ENCODE measurements around the gene TAL1.

Gene TAL1

DNA sequence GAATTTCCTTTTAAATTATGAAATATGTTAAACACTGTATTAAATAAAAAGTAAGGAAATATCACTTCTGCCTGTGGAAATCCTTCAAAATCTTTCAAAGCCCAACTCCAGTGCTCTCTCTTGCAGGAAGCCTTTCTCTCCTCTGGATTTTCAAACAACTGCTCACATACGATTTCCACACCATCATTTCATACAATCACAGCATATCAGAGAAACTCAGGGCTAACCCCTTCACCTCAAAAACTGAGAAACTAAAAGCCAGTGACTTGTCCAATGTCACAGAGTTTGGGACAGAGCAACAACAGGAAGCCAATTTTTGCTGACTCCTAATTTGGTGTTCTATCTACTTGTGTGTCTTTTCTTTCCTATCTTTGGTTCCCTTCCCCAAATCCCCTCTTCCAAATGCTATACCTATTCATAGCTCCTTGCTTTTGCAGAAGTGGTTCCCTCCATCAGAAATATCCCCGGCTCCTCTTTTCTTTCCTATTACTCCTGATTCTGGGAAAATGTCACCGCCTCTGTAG is 12.4 kb upstream of the TAL1 start:
- FAIRE-seq: no peak
- no peak for DNase-seq (ENCODE audit: insufficient read length, low spot score)
- no peak for TF ChIP-seq PAX5 (IDR thresholded peaks at IDR 0.05; ENCODE audit: insufficient read depth, low read length, severe bottlenecking)
- TF ChIP-seq TAF1 (IDR thresholded peaks at IDR 0.05; ENCODE audit: low read depth, low read length): no peak
- TF ChIP-seq SPI1 (IDR thresholded peaks at IDR 0.05; ENCODE audit: low read depth, low read length): no peak
- TF ChIP-seq POLR2AphosphoS5 (IDR thresholded peaks at IDR 0.05; ENCODE audit: low read depth, low read length): no peak
- TF ChIP-seq POU2F2 (IDR thresholded peaks at IDR 0.05; ENCODE audit: low read depth, low read length): no peak
- no peak for TF ChIP-seq POLR2A (IDR thresholded peaks at IDR 0.05; ENCODE audit: low read depth, low read length)

DNA sequence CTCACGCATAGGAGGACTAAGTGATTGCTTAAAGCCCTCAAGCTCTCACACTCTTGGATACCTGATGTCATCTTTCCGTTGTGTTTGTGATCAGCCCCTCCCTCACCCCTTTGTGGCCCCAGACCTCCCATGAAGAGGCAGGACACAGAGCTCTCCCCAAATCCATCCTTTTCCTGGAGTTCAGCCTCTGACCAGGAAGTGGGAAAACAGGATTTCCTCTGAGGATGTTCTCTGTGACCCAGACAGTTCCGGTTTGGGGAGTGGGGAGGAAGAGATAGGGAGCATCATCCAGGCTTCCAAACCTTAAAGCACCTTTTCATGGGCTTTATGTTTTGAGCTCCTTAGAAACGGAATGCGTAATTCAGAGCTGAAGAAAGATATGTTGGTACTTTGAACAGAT is 11.9 kb upstream of the TAL1 start:
- no peak for FAIRE-seq
- no peak for DNase-seq (ENCODE audit: insufficient read length, low spot score)
- TF ChIP-seq POU2F2 (IDR thresholded peaks at IDR 0.05; ENCODE audit: low read depth, low read length) (no peak), SPI1 (IDR thresholded peaks at IDR 0.05; ENCODE audit: low read depth, low read length) (no peak), PAX5 (IDR thresholded peaks at IDR 0.05; ENCODE audit: insufficient read depth, low read length, severe bottlenecking) (no peak), POLR2AphosphoS5 (IDR thresholded peaks at IDR 0.05; ENCODE audit: low read depth, low read length) (no peak), POLR2A (IDR thresholded peaks at IDR 0.05; ENCODE audit: low read depth, low read length) (no peak), TAF1 (IDR thresholded peaks at IDR 0.05; ENCODE audit: low read depth, low read length) (no peak)

DNA sequence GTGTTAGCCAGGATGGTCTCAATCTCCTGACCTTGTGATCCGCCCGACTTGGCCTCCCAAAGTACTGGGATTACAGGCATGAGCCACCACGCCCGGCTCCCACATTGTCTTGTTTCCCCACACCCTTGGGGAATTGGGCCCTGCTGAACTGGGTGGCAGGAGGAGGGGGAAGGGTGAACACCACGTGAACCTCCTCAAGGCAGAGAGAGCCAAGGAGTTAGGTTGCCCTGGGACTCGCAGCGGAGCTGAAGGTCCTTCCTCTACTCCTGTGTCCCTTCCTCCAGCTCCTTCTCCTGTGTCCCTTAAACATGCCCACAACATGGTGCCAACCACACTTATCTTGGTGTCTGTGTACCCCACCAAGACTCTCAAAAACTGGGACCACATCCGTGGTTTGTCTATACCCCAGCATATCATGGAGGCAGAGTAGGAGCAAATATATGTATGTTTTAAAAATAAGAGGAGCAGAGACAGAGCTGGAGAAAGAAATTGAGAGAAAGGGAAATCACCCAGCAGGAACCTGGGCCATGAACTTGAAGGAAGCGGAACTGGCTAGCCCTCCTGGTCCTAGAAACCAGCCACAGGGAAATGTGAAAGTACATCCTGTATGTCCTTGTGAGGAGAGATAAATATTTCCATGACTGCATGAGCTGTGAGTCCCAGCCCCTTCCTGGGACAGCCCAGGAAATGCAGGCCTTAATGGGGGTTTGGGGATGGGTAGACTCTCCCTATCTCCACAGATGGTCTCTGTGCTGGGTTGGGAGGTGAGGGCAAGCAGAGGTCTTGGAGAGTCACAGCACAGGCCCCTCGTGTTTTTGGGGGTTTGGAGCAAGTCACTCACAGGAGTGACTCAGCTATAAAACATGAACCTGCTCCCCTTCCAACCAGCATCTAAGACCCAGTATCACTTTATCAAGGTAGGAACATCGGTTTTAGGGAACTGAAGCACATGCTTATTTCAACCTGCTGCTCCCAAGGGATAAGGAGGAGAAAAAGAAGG is 9.4 kb upstream of the TAL1 start:
- no peak for TF ChIP-seq SPI1 (IDR thresholded peaks at IDR 0.05; ENCODE audit: low read depth, low read length)
- TF ChIP-seq POU2F2 (IDR thresholded peaks at IDR 0.05; ENCODE audit: low read depth, low read length): no peak
- no peak for TF ChIP-seq TAF1 (IDR thresholded peaks at IDR 0.05; ENCODE audit: low read depth, low read length)
- no peak for TF ChIP-seq POLR2A (IDR thresholded peaks at IDR 0.05; ENCODE audit: low read depth, low read length)
- no peak for TF ChIP-seq POLR2AphosphoS5 (IDR thresholded peaks at IDR 0.05; ENCODE audit: low read depth, low read length)
- DNase-seq (ENCODE audit: insufficient read length, low spot score): no peak
- FAIRE-seq: no peak

DNA sequence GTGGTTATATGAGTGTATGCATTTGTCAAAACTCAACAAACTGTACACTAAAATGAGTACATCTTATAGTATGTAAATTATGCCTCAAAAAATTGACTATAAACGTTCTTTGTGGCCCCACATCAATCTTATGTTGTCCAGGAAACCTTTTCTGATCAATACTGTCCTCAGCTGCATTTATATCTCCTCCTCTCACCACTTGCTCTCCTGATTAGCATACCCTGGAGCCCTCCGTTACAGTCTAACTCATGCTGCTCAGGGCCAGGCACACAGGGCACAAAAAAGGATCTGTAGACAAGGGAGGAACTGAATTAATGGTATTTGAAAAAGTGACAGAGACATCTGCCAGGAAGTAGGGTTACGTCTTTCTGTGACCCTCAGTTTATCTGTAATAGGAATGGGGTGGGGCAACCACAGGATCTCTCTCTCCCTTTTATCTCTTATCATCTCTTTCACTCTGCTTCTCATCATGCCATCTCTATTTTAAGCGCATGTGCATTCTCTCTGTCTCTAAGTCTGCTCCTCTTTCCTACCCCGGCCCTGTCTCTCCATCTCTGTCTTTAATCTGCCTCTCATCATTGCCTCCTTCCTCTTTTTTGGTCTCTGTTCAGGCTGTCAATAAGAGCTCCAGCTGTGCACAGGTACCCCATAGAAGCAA is 7.0 kb upstream of the TAL1 start:
- DNase-seq (ENCODE audit: insufficient read length, low spot score): no peak
- FAIRE-seq: no peak
- TF ChIP-seq POU2F2 (IDR thresholded peaks at IDR 0.05; ENCODE audit: low read depth, low read length) (no peak), SPI1 (IDR thresholded peaks at IDR 0.05; ENCODE audit: low read depth, low read length) (no peak), PAX5 (IDR thresholded peaks at IDR 0.05; ENCODE audit: insufficient read depth, low read length, severe bottlenecking) (no peak), TAF1 (IDR thresholded peaks at IDR 0.05; ENCODE audit: low read depth, low read length) (no peak), POLR2A (IDR thresholded peaks at IDR 0.05; ENCODE audit: low read depth, low read length) (no peak)

DNA sequence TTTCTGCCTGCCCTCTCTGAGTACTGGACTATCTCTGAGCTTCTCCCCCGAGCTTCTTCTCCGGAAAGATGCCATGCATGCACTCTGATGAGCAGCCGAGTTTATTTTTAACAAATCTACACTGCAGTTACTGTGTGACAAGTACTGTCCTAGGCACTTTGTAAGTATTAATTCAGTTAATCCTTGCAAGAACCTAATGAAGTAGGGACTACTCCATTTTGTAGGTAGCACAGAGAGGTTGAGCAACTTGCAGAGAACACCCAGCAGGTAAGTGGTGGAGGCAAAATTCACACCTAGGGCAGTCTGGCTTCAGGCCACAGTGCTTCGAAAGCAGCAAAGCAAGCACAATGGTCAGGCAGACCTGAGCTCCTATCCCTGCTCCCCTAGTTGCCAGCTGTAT is 3.8 kb upstream of the TAL1 start:
- DNase-seq (ENCODE audit: insufficient read length, low spot score): no peak
- TF ChIP-seq POLR2A (IDR thresholded peaks at IDR 0.05; ENCODE audit: low read depth, low read length) (no peak), POU2F2 (IDR thresholded peaks at IDR 0.05; ENCODE audit: low read depth, low read length) (no peak), POLR2AphosphoS5 (IDR thresholded peaks at IDR 0.05; ENCODE audit: low read depth, low read length) (no peak), TAF1 (IDR thresholded peaks at IDR 0.05; ENCODE audit: low read depth, low read length) (no peak), PAX5 (IDR thresholded peaks at IDR 0.05; ENCODE audit: insufficient read depth, low read length, severe bottlenecking) (no peak), SPI1 (IDR thresholded peaks at IDR 0.05; ENCODE audit: low read depth, low read length) (no peak)
- no peak for FAIRE-seq

DNA sequence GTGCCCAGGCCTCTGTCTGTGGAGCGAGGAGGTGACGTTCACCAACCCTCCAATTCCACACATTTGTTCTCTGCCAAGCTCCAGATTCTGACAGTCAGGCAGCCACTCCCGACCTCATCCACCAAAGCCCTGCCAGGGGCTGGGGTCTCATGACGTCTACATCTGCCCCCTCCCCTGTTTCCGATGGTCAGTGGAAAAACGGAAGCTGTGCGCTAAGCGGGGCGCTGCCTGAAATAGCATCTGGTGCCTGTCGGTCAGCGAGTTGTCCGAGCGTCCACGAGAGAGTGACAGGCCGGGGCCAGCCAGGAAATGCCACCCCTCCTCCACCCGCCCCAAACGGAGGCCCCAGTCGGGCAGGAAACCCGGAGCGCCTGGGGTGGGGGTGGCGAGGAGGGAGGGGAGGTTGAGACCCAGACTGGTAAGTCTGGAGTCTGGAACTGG is 3.2 kb upstream of the TAL1 start:
- FAIRE-seq: no peak

DNA sequence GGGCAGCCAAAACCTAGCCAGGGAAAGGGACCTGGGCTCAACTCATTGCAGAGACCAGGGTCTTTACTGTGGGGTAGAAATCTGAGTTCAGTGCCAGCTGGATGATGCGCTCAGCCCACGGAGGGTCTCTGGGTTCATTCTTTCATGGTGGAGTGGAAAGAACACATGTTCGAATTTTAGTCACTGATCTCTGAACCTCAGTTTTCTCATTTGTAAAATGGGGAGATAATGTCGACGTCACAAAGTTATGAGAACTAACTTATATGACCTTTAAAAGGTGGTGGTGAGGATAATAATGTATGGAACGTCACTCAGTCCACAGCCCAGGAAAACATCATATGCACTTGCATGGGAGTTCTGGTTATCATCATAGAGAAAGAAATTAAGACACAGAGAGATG is 1.2 kb upstream of the TAL1 start:
- TF ChIP-seq POLR2AphosphoS5 (IDR thresholded peaks at IDR 0.05; ENCODE audit: low read depth, low read length) (no peak), TAF1 (IDR thresholded peaks at IDR 0.05; ENCODE audit: low read depth, low read length) (no peak), SPI1 (IDR thresholded peaks at IDR 0.05; ENCODE audit: low read depth, low read length) (no peak), POLR2A (IDR thresholded peaks at IDR 0.05; ENCODE audit: low read depth, low read length) (no peak), POU2F2 (IDR thresholded peaks at IDR 0.05; ENCODE audit: low read depth, low read length) (no peak)
- DNase-seq (ENCODE audit: insufficient read length, low spot score): no peak
- FAIRE-seq: no peak

More for the DNA sequence above, 3.2 kb upstream of the TAL1 start:
- TF ChIP-seq TAF1 (IDR thresholded peaks at IDR 0.05; ENCODE audit: low read depth, low read length) (no peak), PAX5 (IDR thresholded peaks at IDR 0.05; ENCODE audit: insufficient read depth, low read length, severe bottlenecking) (no peak), POLR2A (IDR thresholded peaks at IDR 0.05; ENCODE audit: low read depth, low read length) (no peak), SPI1 (IDR thresholded peaks at IDR 0.05; ENCODE audit: low read depth, low read length) (no peak), POLR2AphosphoS5 (IDR thresholded peaks at IDR 0.05; ENCODE audit: low read depth, low read length) (no peak), POU2F2 (IDR thresholded peaks at IDR 0.05; ENCODE audit: low read depth, low read length) (no peak)
- DNase-seq (ENCODE audit: insufficient read length, low spot score): no peak

DNA sequence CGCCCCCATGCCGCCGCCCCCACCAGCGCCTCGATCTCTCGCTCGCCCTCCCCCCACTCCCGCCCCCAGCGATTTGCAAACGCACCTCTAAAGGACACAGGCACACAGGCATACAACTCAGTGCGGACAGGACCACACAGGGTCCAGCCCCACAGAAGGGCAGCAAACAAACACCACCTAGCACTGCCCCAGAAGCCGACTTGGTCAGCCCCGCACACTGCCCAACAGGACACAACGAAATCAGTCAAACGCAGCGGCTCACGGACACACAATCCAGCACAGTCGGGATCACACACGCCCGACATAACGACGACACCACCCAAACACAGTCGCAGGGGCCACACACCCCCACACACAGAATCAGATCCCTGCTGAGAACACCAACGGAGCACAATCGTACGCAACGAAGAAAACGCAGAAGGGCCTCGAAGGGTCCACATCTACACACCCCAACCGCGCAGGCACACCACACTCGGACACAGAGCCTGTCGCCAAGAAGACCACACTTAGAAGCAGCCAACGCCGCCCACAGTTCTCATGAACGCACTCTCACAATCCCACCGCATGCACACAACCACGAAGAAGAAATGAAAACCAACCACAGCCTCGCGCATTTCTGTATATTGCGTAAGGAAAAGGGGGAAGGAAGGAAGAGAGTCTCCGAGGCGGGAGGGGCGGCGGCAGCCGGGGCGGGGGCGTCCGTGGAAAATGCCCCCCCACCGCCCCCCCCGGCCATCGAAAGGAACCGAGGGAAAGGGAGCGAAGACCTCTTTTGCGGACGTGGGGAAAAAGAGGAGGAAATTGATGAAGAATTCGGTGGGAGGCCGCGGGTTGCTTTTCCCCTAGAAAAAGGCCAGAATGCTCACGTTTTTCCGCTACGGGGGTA is 481 bp downstream of the TAL1 start:
- no peak for DNase-seq (ENCODE audit: insufficient read length, low spot score)
- TF ChIP-seq POU2F2 (IDR thresholded peaks at IDR 0.05; ENCODE audit: low read depth, low read length) (no peak), POLR2AphosphoS5 (IDR thresholded peaks at IDR 0.05; ENCODE audit: low read depth, low read length) (no peak), TAF1 (IDR thresholded peaks at IDR 0.05; ENCODE audit: low read depth, low read length) (no peak), PAX5 (IDR thresholded peaks at IDR 0.05; ENCODE audit: insufficient read depth, low read length, severe bottlenecking) (no peak), POLR2A (IDR thresholded peaks at IDR 0.05; ENCODE audit: low read depth, low read length) (no peak), SPI1 (IDR thresholded peaks at IDR 0.05; ENCODE audit: low read depth, low read length) (no peak)
- FAIRE-seq: peak; percentile 74
